ENCODE results near the gene ALDH1L2.

DNA sequence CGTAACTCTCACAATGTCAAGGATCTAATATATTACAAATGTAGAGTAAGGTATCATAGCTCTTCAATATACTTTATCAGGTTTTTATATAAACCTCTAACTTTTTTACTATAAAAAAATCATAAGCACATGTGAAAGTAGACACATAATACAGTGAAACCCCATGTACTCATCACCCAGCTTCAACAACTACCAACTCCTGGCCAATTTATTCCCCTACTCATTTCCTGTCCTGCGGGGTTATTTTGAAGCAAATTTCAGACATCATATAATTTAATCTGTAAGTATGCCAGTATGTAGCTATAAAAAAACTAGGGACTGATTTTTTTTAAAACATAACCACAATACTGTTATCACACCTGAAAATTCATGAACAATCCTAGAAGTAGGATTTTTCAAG is 50.4 kb downstream of the ALDH1L2 start:
- TF ChIP-seq, protein P1, sequence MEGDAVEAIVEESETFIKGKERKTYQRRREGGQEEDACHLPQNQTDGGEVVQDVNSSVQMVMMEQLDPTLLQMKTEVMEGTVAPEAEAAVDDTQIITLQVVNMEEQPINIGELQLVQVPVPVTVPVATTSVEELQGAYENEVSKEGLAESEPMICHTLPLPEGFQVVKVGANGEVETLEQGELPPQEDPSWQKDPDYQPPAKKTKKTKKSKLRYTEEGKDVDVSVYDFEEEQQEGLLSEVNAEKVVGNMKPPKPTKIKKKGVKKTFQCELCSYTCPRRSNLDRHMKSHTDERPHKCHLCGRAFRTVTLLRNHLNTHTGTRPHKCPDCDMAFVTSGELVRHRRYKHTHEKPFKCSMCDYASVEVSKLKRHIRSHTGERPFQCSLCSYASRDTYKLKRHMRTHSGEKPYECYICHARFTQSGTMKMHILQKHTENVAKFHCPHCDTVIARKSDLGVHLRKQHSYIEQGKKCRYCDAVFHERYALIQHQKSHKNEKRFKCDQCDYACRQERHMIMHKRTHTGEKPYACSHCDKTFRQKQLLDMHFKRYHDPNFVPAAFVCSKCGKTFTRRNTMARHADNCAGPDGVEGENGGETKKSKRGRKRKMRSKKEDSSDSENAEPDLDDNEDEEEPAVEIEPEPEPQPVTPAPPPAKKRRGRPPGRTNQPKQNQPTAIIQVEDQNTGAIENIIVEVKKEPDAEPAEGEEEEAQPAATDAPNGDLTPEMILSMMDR (IDR thresholded peaks at IDR 0.05; ENCODE audit: low read length), result no peak
- TF ChIP-seq EZH2 (IDR thresholded peaks at IDR 0.05; ENCODE audit: borderline replicate concordance, low read length), result no peak
